Fibroblast of lung (primary cell): ENCODE measurements around the gene SLC35E4.

ENCODE experiments used
- EZH2 ChIP-seq: IDR thresholded peaks from 2 replicates; pipeline ENCODE4 v1.5.1; 2012; ENCODE audit warnings: low read length, control low read depth, mild to moderate bottlenecking; ENCODE audit errors: missing control alignments
- TF ChIP-seq, protein P1 (sequence below), 2 donors: IDR thresholded peaks in 1 of 2; conservative IDR thresholded peaks in 1 of 2; 1 replicate in 1 of 2; 2 replicates in 1 of 2; pipeline ENCODE4 v1.5.1; 2011 to 2012; ENCODE audit warnings: low read length in 2 of 2, control low read depth in 1 of 2, inconsistent platforms in 1 of 2, low read depth in 1 of 2, mild to moderate bottlenecking in 1 of 2

DNA sequence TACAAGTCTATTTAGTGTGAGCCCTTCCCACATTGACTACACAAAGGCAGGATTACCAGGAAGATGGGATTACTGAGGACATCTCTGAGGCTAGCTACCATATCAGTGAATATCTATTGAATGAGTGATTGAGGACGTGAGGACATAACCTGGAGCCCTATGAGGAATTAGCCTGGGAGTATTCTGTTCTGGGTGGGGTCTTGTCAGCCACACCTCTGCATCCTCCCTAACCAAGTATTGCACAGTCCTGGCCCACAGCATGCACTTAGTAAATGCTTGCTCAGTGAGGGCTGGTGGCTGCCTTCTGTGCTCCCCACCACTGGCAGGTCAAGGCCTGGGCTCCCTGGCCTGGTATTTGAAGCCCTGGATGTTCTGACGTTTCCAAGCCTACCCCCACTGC is 17.3 kb downstream of the SLC35E4 start:
- TF ChIP-seq, protein P1, sequence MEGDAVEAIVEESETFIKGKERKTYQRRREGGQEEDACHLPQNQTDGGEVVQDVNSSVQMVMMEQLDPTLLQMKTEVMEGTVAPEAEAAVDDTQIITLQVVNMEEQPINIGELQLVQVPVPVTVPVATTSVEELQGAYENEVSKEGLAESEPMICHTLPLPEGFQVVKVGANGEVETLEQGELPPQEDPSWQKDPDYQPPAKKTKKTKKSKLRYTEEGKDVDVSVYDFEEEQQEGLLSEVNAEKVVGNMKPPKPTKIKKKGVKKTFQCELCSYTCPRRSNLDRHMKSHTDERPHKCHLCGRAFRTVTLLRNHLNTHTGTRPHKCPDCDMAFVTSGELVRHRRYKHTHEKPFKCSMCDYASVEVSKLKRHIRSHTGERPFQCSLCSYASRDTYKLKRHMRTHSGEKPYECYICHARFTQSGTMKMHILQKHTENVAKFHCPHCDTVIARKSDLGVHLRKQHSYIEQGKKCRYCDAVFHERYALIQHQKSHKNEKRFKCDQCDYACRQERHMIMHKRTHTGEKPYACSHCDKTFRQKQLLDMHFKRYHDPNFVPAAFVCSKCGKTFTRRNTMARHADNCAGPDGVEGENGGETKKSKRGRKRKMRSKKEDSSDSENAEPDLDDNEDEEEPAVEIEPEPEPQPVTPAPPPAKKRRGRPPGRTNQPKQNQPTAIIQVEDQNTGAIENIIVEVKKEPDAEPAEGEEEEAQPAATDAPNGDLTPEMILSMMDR (conservative IDR thresholded peaks at IDR 0.05 in 1 of 2, IDR thresholded peaks at IDR 0.05 in 1 of 2; ENCODE audit: low read depth in 1 of 2, low read length in 2 of 2), result no peak
- no peak for TF ChIP-seq EZH2
